HepG2 (cell line): ENCODE measurements around the gene AFF1. TPM values are rescaled to one million over a fixed set of nuclear protein-coding genes. Genes with fewer than 3 reads are reported as not detected.

Source experiments
- ATF6 ChIP-seq: sonication (generic); formaldehyde crosslinking; conservative IDR thresholded peaks from 2 replicates; pipeline ENCODE4 v1.4.0; 2020; ENCODE audit warnings: missing genetic modification reagents
- ELF3 ChIP-seq: IDR thresholded peaks from 2 replicates; pipeline ENCODE4 v1.6.1; 2016; ENCODE audit warnings: missing genetic modification reagents, missing compliant biosample characterization
- FOXM1 ChIP-seq: sonication (generic); formaldehyde crosslinking; IDR thresholded peaks from 2 replicates; pipeline ENCODE4 v1.5.0; 2020; ENCODE audit warnings: missing genetic modification reagents
- KIAA2018 ChIP-seq: sonication (generic); formaldehyde crosslinking; IDR thresholded peaks from 2 replicates; pipeline ENCODE4 v1.5.0; 2020; ENCODE audit warnings: mild to moderate bottlenecking, missing genetic modification reagents, borderline replicate concordance
- KLF11 ChIP-seq: IDR thresholded peaks from 2 replicates; pipeline ENCODE4 v1.6.1; 2016; ENCODE audit warnings: missing compliant biosample characterization
- MAF1 ChIP-seq: sonication (generic); formaldehyde crosslinking; IDR thresholded peaks from 2 replicates; pipeline ENCODE4 v1.5.0; 2020; ENCODE audit warnings: missing genetic modification reagents, borderline replicate concordance
- MBD4 ChIP-seq: IDR thresholded peaks from 2 replicates; pipeline ENCODE4 v1.6.1; 2012; ENCODE audit warnings: low read length, inconsistent platforms, borderline replicate concordance
- MED13 ChIP-seq: sonication (generic); formaldehyde crosslinking; IDR thresholded peaks from 2 replicates; pipeline ENCODE4 v1.5.0; 2020; ENCODE audit warnings: missing genetic modification reagents
- RBM39 ChIP-seq: fragments of 200-400 bp; formaldehyde crosslinking; IDR thresholded peaks from one replicate; pipeline ENCODE4 v1.6.1; 2018; ENCODE audit warnings: antibody characterized with exemption, mild to moderate bottlenecking, low read depth, low read length; ENCODE audit not compliant: poor library complexity, severe bottlenecking
- RFXANK ChIP-seq: IDR thresholded peaks from 2 replicates; pipeline ENCODE4 v1.6.1; 2016
- SAP130 ChIP-seq: IDR thresholded peaks from 2 replicates; pipeline ENCODE4 v1.6.1; 2016; ENCODE audit warnings: low read depth
- ZBTB21 ChIP-seq: sonication (generic); formaldehyde crosslinking; IDR thresholded peaks from 2 replicates; pipeline ENCODE4 v1.4.0; 2020; ENCODE audit warnings: missing genetic modification reagents
- ZFX ChIP-seq: sonication (generic); formaldehyde crosslinking; IDR thresholded peaks from 2 replicates; pipeline ENCODE4 v1.4.0; 2020; ENCODE audit warnings: mild to moderate bottlenecking, low read depth, missing genetic modification reagents, moderate library complexity
- ZNF10 ChIP-seq: sonication (generic); formaldehyde crosslinking; IDR thresholded peaks from 2 replicates; pipeline ENCODE4 v1.4.0; 2020; ENCODE audit warnings: mild to moderate bottlenecking, low read depth, missing genetic modification reagents, borderline replicate concordance
- ZNF282 ChIP-seq: fragments of 450-650 bp; IDR thresholded peaks from 2 replicates; pipeline ENCODE4 v1.6.1; 2018; ENCODE audit not compliant: partially characterized antibody
- ZNF546 ChIP-seq: sonication (generic); formaldehyde crosslinking; conservative IDR thresholded peaks from 2 replicates; pipeline ENCODE4 v1.8.1; 2023; ENCODE audit warnings: mild to moderate bottlenecking, missing genetic modification reagents
- ZNF713 ChIP-seq: sonication (generic); formaldehyde crosslinking; IDR thresholded peaks from 2 replicates; pipeline ENCODE4 v1.4.0; 2020; ENCODE audit warnings: mild to moderate bottlenecking, missing genetic modification reagents
- ZNF782 ChIP-seq: sonication (generic); formaldehyde crosslinking; IDR thresholded peaks from 2 replicates; pipeline ENCODE4 v1.4.0; 2020; ENCODE audit warnings: missing genetic modification reagents, mild to moderate bottlenecking, borderline replicate concordance
- ZSCAN5A ChIP-seq: sonication (generic); formaldehyde crosslinking; IDR thresholded peaks from 2 replicates; pipeline ENCODE4 v1.8.0; 2022; ENCODE audit warnings: mild to moderate bottlenecking, missing genetic modification reagents, borderline replicate concordance
- polyA plus RNA-seq, 8 experiments: library from polyadenylated mRNA; depleted of rRNA in 3 of 8; stranded (reverse) in 7 of 8; unstranded in 1 of 8; fragments of >200 nt; fragmentation: Illumina TruSeq in 4 of 8; extraction: Trizol in 4 of 8; gene quantifications; 2 replicates each; pipeline versions ENCODE4 v1.2.1 to v1.2.3, GENCODE V29; 2011 to 2016; ENCODE audit warnings: low read depth in 4 of 8, missing spikeins in 1 of 8, mixed read lengths in 1 of 8; ENCODE audit not compliant: insufficient read depth in 1 of 8
- total RNA-seq, 5 experiments: library from RNA; depleted of rRNA; stranded (reverse); fragments of >200 nt; fragmentation: Illumina TruSeq; extraction: Trizol; gene quantifications; 2 replicates each; pipeline ENCODE4 v1.2.3, GENCODE V29; 2016; ENCODE audit warnings: low read depth in 1 of 5

The AFF1 gene
- total and polyA plus RNA-seq, 2 of the 13 experiments (the other 11 are each of a cell fraction or from before 2014, with no cell fraction given) = 15.5 to 15.9 TPM

GRCh38 chr4:86935853-86936733 lies 1.3 kb downstream of the AFF1 start (continued):
- TF ChIP-seq MBD4 (no peak), ZNF282 (no peak), FOXM1 (CRISPR knock-in tag) (no peak), ZBTB21 (CRISPR knock-in tag) (no peak), SAP130 (peak; percentile 63), KIAA2018 (CRISPR knock-in tag) (no peak), RBM39 (no peak), ZNF782 (no peak), ELF3 (peak; percentile 48), ZSCAN5A (CRISPR knock-in tag) (no peak), KLF11 (CRISPR knock-in tag) (no peak), ZNF546 (CRISPR knock-in tag) (no peak), MED13 (0 out of 2 replicates have a peak, but pooled peaks have one; percentile 32), ATF6 (CRISPR knock-in tag) (no peak), ZNF10 (CRISPR knock-in tag) (no peak), ZFX (CRISPR knock-in tag) (peak; percentile 75), MAF1 (CRISPR knock-in tag) (no peak), RFXANK (CRISPR knock-in tag) (no peak), ZNF713 (CRISPR knock-in tag) (no peak)
